ENCODE measurements around the gene GARIN5A.
A peak's percentile ranks its signal among the peaks of the same experiment; 100 is the strongest.

Gene GARIN5A

DNA sequence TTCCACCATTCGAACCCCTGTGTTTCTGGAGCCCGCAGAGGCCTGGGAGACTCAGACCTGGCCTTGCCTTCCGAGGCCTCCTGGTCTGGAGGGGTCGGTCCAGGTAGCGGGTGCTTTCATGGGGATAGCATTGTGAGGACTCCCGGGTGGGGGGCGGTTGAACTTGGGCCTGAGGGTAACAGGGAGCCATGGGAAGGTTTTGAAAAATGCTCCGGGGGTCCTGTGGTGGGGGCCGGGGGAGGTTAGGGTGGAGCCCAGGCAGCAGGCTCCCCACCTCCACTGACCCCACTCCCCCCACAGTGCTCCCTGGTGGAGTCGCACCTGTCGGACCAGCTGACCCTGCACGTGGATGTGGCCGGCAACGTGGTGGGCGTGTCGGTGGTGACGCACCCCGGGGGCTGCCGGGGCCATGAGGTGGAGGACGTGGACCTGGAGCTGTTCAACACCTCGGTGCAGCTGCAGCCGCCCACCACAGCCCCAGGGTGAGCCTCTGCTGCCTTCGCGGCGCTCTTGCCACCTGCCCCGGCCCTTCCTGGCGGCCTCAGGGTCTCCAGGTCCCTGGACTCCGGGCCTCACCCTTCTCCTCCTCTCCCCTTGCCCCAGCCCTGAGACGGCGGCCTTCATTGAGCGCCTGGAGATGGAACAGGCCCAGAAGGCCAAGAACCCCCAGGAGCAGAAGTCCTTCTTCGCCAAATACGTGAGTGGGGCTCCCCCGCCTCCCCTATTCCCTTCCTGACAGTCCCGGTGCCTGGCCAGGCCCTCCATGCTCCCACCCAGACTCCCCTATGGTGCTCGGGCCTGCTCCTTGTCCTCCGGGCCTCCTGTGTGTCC is 3.8 kb upstream of the GARIN5A start:
- H3K4me3 ChIP-seq (ENCODE audit: control insufficient read depth, low read depth, low read length) = no peak overlapping the region
- TF ChIP-seq, protein P1, sequence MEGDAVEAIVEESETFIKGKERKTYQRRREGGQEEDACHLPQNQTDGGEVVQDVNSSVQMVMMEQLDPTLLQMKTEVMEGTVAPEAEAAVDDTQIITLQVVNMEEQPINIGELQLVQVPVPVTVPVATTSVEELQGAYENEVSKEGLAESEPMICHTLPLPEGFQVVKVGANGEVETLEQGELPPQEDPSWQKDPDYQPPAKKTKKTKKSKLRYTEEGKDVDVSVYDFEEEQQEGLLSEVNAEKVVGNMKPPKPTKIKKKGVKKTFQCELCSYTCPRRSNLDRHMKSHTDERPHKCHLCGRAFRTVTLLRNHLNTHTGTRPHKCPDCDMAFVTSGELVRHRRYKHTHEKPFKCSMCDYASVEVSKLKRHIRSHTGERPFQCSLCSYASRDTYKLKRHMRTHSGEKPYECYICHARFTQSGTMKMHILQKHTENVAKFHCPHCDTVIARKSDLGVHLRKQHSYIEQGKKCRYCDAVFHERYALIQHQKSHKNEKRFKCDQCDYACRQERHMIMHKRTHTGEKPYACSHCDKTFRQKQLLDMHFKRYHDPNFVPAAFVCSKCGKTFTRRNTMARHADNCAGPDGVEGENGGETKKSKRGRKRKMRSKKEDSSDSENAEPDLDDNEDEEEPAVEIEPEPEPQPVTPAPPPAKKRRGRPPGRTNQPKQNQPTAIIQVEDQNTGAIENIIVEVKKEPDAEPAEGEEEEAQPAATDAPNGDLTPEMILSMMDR (conservative IDR thresholded peaks at IDR 0.05; ENCODE audit: control insufficient read depth, insufficient read depth, low read depth, low read length) = no peak
- DNase-seq (ENCODE audit: low read depth) = no peak

GRCh38 chr19:50479761-50480251 is 3.2 kb upstream of the GARIN5A start:
- DNase-seq (ENCODE audit: low read depth) = no peak
- no peak overlapping the region for H3K4me3 ChIP-seq (ENCODE audit: control insufficient read depth, low read depth, low read length)
- TF ChIP-seq, protein P1 (conservative IDR thresholded peaks at IDR 0.05; ENCODE audit: control insufficient read depth, insufficient read depth, low read depth, low read length) = no peak

DNA sequence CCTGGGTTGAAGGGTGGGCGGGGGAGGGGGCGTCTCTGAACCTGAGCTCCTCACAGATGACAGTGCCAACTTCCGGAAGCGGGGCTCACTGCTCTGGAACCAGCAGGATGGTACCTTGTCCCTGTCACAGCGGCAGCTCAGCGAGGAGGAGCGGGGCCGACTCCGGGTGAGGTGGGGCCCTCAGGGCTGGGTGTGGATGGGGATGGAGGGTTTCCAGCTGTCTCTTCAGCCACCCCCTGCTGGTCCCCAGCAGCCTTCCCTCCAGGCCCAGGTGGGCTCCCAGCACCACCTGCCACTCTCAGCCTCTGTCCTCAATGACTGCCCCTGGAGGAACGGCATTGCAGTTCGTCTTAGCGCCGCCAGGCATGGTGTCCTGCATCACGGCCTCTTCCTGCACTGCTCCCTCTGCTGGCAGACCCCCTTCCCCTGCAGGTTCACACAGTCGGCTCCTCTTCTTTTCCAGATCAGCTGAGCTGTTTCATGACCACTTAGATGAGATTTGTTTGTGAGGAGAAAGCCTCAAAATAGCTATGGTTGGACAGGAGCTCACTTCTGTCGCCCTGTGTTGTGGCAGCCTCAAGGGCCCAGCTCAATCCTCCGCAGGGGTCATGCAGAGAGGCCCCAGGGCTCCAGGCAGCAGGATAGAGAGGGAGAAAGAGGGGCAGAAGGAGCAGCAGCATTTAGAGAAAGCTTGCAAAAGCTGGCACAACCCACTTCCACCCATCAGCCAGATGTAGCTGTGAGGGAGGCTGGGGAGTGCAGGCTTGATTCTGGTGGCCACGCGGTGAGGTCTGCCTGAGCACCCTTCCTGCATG is 2.5 kb upstream of the GARIN5A start:
- TF ChIP-seq, protein P1 (conservative IDR thresholded peaks at IDR 0.05; ENCODE audit: control insufficient read depth, insufficient read depth, low read depth, low read length) = peak; percentile 74
- DNase-seq (ENCODE audit: low read depth) = peak; percentile 54
- H3K4me3 ChIP-seq (ENCODE audit: control insufficient read depth, low read depth, low read length) = no peak overlapping the region

DNA sequence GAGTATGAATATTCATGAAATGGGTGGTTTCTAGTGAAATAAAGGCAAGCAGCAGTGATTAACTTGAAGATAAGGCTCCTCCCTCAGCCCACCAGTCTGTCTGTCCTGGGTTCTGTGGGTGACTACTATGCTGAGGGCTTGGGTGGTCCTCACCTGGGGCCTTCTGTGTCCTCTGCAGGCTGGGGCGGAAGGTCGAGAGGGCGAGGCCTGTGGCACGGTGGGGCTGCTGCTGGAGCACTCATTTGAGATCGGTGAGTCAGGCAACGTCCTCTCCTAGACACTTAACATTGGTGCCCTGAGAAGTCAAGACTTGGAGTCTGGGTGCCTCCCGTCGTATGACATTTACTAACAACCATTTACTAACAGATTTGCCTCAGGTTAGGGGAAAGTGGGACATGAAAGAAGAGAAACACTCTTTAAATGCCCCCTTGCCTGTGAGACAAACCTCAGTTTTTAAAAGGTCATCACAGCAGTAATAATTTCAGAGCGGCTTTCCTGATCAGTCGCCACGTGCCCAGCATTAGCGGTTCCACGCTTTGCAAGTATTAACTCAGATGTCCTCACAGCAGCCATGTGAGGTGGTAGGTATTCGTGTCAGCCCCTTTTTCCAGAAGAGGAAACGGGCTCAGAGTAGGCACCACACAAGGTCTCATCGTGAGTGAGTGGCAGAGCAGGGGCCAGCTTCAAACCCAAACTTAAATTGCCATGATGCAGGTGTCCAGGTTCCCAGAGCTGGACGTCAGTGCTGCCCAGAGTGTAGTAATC is 1.3 kb upstream of the GARIN5A start:
- no peak overlapping the region for H3K4me3 ChIP-seq (ENCODE audit: control insufficient read depth, low read depth, low read length)
- TF ChIP-seq, protein P1 (conservative IDR thresholded peaks at IDR 0.05; ENCODE audit: control insufficient read depth, insufficient read depth, low read depth, low read length) = no peak
- no peak for DNase-seq (ENCODE audit: low read depth)

DNA sequence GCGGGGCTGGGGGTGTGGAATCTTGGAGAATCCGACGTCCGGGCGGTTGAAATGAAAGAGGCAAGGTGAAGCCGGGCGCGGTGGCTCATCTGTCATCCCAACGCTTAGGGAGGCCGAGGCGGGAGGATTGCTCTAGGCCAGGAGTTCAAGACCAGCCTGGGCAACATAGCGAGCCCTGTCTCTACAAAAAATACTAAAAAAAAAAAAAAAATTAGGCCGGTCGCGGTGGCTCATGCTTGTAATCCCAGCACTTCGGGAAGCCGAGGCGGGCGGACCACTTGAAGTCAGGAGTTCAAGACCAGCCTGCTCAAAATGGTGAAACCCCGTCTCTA is 225 bp upstream of the GARIN5A start:
- H3K4me3 ChIP-seq (ENCODE audit: control insufficient read depth, low read depth, low read length) = peak overlapping the region; percentile 83
- TF ChIP-seq, protein P1 (conservative IDR thresholded peaks at IDR 0.05; ENCODE audit: control insufficient read depth, insufficient read depth, low read depth, low read length) = no peak
- no peak for DNase-seq (ENCODE audit: low read depth)

- TF ChIP-seq, protein P1 (conservative IDR thresholded peaks at IDR 0.05; ENCODE audit: control insufficient read depth, insufficient read depth, low read depth, low read length) = no peak
- H3K4me3 ChIP-seq (ENCODE audit: control insufficient read depth, low read depth, low read length) = no peak overlapping the region
- no peak for DNase-seq (ENCODE audit: low read depth)
These were observed 868 bp downstream of the GARIN5A start for GRCh38 chr19:50475736-50476223.
